Skeletal muscle tissue (tissue), 4 donors: ENCODE measurements around the gene COL5A2. TPM values are rescaled to one million over a fixed set of nuclear protein-coding genes. Genes with fewer than 3 reads are reported as not detected.

Experiments used
- H3K27ac ChIP-seq: one replicate; pipeline ENCODE4 v1.7.0; 2013; ENCODE audit warnings: mild to moderate bottlenecking, low read depth, low read length, inconsistent platforms
- H3K27me3 ChIP-seq, 3 donors: one replicate each; pipeline ENCODE4 v1.7.0; 2013; ENCODE audit warnings: low read length in 3 of 3; ENCODE audit not compliant: control insufficient read depth in 3 of 3, insufficient read depth in 3 of 3
- H3K36me3 ChIP-seq, 3 donors: one replicate each; pipeline ENCODE4 v1.7.0; 2013; ENCODE audit warnings: low read length in 3 of 3; ENCODE audit not compliant: control insufficient read depth in 3 of 3, insufficient read depth in 3 of 3
- H3K4me1 ChIP-seq, 3 donors: one replicate each; pipeline ENCODE4 v1.7.0; 2013; ENCODE audit warnings: low read length in 3 of 3, mild to moderate bottlenecking in 3 of 3; ENCODE audit not compliant: control insufficient read depth in 3 of 3, insufficient read depth in 3 of 3
- H3K4me3 ChIP-seq, 3 donors: one replicate each; pipeline ENCODE4 v1.7.0; 2013; ENCODE audit warnings: low read length in 3 of 3
- H3K9ac ChIP-seq, 3 donors: one replicate each; pipeline ENCODE4 v1.7.0; 2013; ENCODE audit warnings: low read length in 3 of 3, mild to moderate bottlenecking in 3 of 3, moderate library complexity in 2 of 3, low read depth in 1 of 3
- H3K9me3 ChIP-seq, 3 donors: one replicate each; pipeline ENCODE4 v1.7.0; 2013; ENCODE audit warnings: low read length in 3 of 3; ENCODE audit not compliant: control insufficient read depth in 3 of 3
- total RNA-seq: library from RNA; depleted of rRNA; stranded (reverse); fragments of >200 nt; gene quantifications from one replicate; pipeline ENCODE4 v1.2.3, GENCODE V29; 2014
- donor health status: Osteomylitis.

The COL5A2 gene
- total RNA-seq, 1 donor from 2014 or later = 404 TPM

DNA sequence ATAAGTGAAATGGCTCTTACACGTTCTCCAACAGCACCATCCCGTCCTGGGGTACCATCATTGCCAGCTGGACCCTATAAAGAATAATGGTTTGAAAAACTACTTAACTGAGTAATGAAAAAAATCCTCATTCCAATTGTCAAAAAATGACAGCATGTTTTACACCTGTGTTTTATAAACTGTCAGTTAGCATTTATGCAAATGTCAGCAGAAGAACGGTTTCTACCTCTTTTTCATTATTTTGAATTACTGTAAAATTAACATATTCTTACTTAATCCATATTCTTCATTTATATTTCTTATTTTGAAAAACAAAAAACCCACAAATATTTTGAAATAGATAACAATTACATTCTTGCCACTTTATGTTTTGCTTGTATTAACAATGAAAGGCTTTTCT lies 131.4 kb downstream of the COL5A2 start:
- Histone ChIP-seq H3K36me3 (peaks cover 2 to 19% (median 5%) of the 10 kb centered on the region in 3 donors), H3K4me1 (no peaks in the 10 kb centered on the region), H3K27ac (no peak overlapping the region), H3K9ac (no peak overlapping the region), H3K4me3 (no peak overlapping the region), H3K27me3 (no peaks in the 10 kb centered on the region), H3K9me3 (no peaks in the 10 kb centered on the region)

DNA sequence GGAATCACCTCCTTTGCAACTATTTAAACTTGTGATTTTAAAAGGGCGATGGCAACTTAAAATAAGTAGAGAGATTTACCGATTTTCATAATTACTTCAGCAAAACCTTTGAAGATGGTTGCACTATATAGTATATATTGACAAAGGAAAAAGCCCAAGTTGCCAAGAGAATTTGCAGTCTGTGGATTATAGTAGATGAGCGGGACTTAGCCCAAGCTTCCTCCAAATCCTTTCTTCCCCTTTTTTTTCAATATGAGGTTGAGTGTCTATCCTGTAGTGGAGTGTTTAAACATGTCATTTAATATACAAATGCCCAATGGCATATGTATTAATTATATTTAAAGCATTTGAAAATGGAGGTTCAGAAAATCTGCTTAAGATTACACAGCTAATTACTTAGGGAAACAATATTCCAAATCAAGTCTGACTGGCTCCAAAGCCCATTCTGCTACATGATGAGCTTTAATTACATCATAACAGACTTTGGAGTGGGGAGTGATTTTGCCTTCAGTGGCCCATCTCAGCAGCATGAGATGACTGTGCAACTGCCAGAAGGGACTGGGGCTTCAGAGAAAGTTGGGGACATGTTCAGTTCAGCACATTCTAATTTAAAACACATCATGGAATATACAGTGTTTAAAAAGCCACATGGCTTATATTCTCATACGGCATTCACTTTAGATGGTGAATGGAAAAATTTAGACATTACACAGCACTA lies 132.2 kb downstream of the COL5A2 start:
- Histone ChIP-seq H3K9me3 (no peaks in the 10 kb centered on the region), H3K27ac (no peak overlapping the region), H3K27me3 (no peaks in the 10 kb centered on the region), H3K36me3 (peaks cover under 1 to 14% (median 2%) of the 10 kb centered on the region in 3 donors), H3K4me1 (no peaks in the 10 kb centered on the region), H3K4me3 (no peak overlapping the region), H3K9ac (no peak overlapping the region)

- Histone ChIP-seq H3K9me3 (no peaks in the 10 kb centered on the region), H3K36me3 (peaks cover 2 to 15% (median 2%) of the 10 kb centered on the region in 3 donors), H3K27ac (no peak overlapping the region), H3K4me3 (no peak overlapping the region), H3K9ac (no peak overlapping the region), H3K4me1 (no peaks in the 10 kb centered on the region), H3K27me3 (no peaks in the 10 kb centered on the region)
Measured at GRCh38 chr2:189046320-189046719, 133.2 kb downstream of the COL5A2 start.

DNA sequence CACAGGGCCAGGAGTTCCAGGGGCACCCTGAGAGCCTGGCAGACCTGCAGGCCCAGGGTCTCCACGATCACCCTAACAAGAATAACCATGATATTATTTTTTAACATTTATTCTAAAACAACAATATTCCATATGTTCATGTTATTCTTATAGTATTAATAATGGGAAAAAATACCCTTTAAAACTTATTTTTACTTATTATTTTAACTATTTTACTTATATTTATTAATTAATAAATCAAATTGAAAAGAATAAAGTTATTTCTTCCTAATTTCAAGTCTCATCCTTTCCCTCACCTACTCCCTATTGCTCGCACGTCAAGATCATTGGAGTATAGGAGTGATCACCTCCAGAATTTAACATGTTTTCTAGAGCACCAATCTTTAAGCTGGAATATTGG lies 133.7 kb downstream of the COL5A2 start:
- H3K27me3 ChIP-seq = no peaks in the 10 kb centered on the region
- no peaks in the 10 kb centered on the region for H3K9me3 ChIP-seq
- H3K4me1 ChIP-seq = no peaks in the 10 kb centered on the region
- no peak overlapping the region for H3K4me3 ChIP-seq
- H3K9ac ChIP-seq = no peak overlapping the region
- no peak overlapping the region for H3K27ac ChIP-seq
- peaks cover 2 to 15% (median 3%) of the 10 kb centered on the region in 3 donors for H3K36me3 ChIP-seq

DNA sequence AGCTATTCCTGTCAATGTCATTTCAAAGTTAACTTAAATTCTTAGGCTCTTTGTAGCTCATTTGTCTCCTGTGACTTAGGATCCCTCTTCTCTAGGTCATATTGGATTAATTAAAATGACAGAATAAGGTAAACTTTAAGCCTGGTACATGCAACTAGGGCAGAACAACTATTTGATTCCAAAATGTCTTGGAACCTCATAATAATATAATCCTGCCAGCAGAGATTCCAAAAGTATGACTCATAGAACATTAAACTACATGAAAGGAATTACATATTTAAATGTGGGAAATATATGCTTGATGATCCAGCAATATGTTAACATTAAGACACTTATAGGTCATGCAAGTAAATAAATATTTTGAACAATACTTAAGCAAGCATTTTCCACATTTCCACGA lies 142.0 kb downstream of the COL5A2 start:
- Histone ChIP-seq H3K9ac (no peak overlapping the region), H3K27ac (no peak overlapping the region), H3K9me3 (no peaks in the 10 kb centered on the region), H3K4me3 (no peak overlapping the region), H3K4me1 (no peaks in the 10 kb centered on the region), H3K27me3 (no peaks in the 10 kb centered on the region), H3K36me3 (peaks cover 2 to 20% (median 18%) of the 10 kb centered on the region in 3 donors)

GRCh38 chr2:189024901-189025618 lies 154.5 kb downstream of the COL5A2 start:
- no peaks in the 10 kb centered on the region for H3K27me3 ChIP-seq
- H3K9me3 ChIP-seq = no peaks in the 10 kb centered on the region
- no peak overlapping the region for H3K4me3 ChIP-seq
- peaks cover 0 to 3% (median 0%) of the 10 kb centered on the region in 3 donors for H3K4me1 ChIP-seq
- H3K36me3 ChIP-seq = no peaks in the 10 kb centered on the region
- H3K9ac ChIP-seq = no peak overlapping the region
- H3K27ac ChIP-seq = peak overlapping the region; percentile 10

DNA sequence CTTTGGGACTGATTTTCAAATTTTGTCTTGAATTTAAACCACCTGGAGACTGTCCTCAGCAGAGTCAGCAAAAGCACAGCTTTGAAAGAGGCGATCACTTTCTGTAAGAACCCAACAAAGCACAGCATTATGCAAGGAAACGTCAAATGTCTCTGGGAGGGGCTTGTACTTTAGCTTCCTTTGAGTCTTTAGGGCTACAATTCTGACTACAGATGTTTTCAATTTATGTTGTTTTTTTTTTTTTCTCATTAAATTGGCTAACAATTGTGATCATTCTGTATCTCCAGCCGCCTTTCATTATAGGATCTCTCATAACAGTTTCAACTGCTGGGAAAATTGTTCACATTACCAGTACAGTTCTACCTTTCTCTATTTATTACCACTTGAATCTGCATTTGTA lies 157.1 kb downstream of the COL5A2 start:
- Histone ChIP-seq H3K27me3 (no peaks in the 10 kb centered on the region), H3K36me3 (no peaks in the 10 kb centered on the region), H3K4me3 (no peak overlapping the region), H3K9me3 (no peaks in the 10 kb centered on the region), H3K27ac (peak overlapping the region; percentile 72), H3K9ac (no peak overlapping the region), H3K4me1 (peaks cover 0 to 3% (median 0%) of the 10 kb centered on the region in 3 donors)

DNA sequence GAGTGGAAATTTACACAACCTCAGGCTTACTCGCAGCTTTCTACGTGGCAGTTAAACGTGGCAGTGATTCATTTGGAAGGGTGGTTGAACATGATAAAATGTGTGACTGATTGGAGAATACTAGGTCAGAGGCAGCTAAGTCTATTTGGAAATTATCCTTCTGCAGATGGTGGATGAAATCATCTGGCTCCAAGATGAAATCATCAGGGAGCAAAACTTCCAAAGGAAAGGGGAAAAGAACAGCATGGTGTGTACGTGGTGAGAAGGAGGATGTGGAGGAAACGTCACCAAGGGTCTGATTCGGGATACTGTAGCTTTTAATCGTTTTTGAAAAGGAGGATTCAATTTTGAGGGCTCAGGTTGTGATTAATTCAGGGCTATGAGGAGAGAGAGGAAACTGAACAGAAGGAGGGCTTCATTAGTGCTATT lies 157.5 kb downstream of the COL5A2 start:
- H3K9me3 ChIP-seq = no peaks in the 10 kb centered on the region
- peak overlapping the region; percentile 72 for H3K27ac ChIP-seq
- H3K27me3 ChIP-seq = no peaks in the 10 kb centered on the region
- no peaks in the 10 kb centered on the region for H3K36me3 ChIP-seq
- no peak overlapping the region for H3K9ac ChIP-seq
- no peak overlapping the region for H3K4me3 ChIP-seq
- peaks cover 0 to 3% (median 0%) of the 10 kb centered on the region in 3 donors for H3K4me1 ChIP-seq

GRCh38 chr2:189020179-189020578 lies 159.4 kb downstream of the COL5A2 start:
- Histone ChIP-seq H3K27me3 (no peaks in the 10 kb centered on the region), H3K36me3 (no peaks in the 10 kb centered on the region), H3K9me3 (no peaks in the 10 kb centered on the region), H3K27ac (no peak overlapping the region), H3K4me3 (no peak overlapping the region), H3K9ac (no peak overlapping the region), H3K4me1 (peaks cover 0 to 3% (median 0%) of the 10 kb centered on the region in 3 donors)

- Histone ChIP-seq H3K4me1 (peaks cover 0 to 6% (median 0%) of the 10 kb centered on the region in 3 donors), H3K36me3 (no peaks in the 10 kb centered on the region), H3K27me3 (no peaks in the 10 kb centered on the region), H3K9ac (no peak overlapping the region), H3K27ac (no peak overlapping the region), H3K4me3 (no peak overlapping the region), H3K9me3 (no peaks in the 10 kb centered on the region)
Measured at GRCh38 chr2:189018631-189019030, 160.9 kb downstream of the COL5A2 start.
